ENCODE data around the gene PGBD2. TPM values are rescaled to one million over a fixed set of nuclear protein-coding genes. Genes with fewer than 3 reads are reported as not detected.

PGBD2 gene
- total and polyA plus RNA-seq, 9 of the 15 experiments (the other 6 are each of a cell fraction or from before 2014, with no cell fraction given), result 11.9 to 21.8 (median 14.7) TPM

GRCh38 chr1:248871837-248872401 lies 34.1 kb upstream of the PGBD2 start (continued):
- TF ChIP-seq HMBOX1 (IDR thresholded peaks at IDR 0.05) (0 out of 2 replicates have a peak, but pooled peaks have one; percentile 13), ZNF140 (CRISPR knock-in tag; IDR thresholded peaks at IDR 0.05) (no peak), SRSF3 (IDR thresholded peaks at IDR 0.05; ENCODE audit: insufficient read depth, low read length) (no peak), BRD4 (IDR thresholded peaks at IDR 0.05) (peak; percentile 72), ZFX (CRISPR knock-in tag; IDR thresholded peaks at IDR 0.05) (peak; percentile 65), EHMT2 (IDR thresholded peaks at IDR 0.05) (no peak), CGGBP1 (CRISPR knock-in tag; IDR thresholded peaks at IDR 0.05) (no peak), RFX7 (CRISPR knock-in tag; IDR thresholded peaks at IDR 0.05) (peak; percentile 25; the same call in 1 of the 2 replicates), ILF3 (IDR thresholded peaks at IDR 0.05; ENCODE audit: borderline replicate concordance) (no peak), ZNF395 (CRISPR knock-in tag; IDR thresholded peaks at IDR 0.05) (peak; percentile 40; the same call in 1 of the 2 replicates), PHF21A (IDR thresholded peaks at IDR 0.05; ENCODE audit: borderline replicate concordance, low read depth) (no peak), ZNF589 (CRISPR knock-in tag; IDR thresholded peaks at IDR 0.05; ENCODE audit: low read depth) (peak; percentile 57; the same call in 1 of the 2 replicates), ZBTB9 (CRISPR knock-in tag; IDR thresholded peaks at IDR 0.05) (no peak; the same call in 1 of the 2 replicates), TOE1 (IDR thresholded peaks at IDR 0.05; ENCODE audit: borderline replicate concordance) (no peak), TOE1 (CRISPR knock-in tag; IDR thresholded peaks at IDR 0.05; ENCODE audit: borderline replicate concordance, low read depth) (no peak), DDX20 (tag; IDR thresholded peaks at IDR 0.05; ENCODE audit: low read depth) (peak; percentile 63; the same call in 1 of the 2 replicates), TAF9B (IDR thresholded peaks at IDR 0.05; ENCODE audit: partially characterized antibody) (no peak), KLF6 (CRISPR knock-in tag; IDR thresholded peaks at IDR 0.05; ENCODE audit: borderline replicate concordance) (no peak), ZNF586 (CRISPR knock-in tag; conservative IDR thresholded peaks at IDR 0.05) (no peak), SMAD3 (CRISPR knock-in tag; conservative IDR thresholded peaks at IDR 0.05) (no peak)
- TF ChIP-seq, protein P1, sequence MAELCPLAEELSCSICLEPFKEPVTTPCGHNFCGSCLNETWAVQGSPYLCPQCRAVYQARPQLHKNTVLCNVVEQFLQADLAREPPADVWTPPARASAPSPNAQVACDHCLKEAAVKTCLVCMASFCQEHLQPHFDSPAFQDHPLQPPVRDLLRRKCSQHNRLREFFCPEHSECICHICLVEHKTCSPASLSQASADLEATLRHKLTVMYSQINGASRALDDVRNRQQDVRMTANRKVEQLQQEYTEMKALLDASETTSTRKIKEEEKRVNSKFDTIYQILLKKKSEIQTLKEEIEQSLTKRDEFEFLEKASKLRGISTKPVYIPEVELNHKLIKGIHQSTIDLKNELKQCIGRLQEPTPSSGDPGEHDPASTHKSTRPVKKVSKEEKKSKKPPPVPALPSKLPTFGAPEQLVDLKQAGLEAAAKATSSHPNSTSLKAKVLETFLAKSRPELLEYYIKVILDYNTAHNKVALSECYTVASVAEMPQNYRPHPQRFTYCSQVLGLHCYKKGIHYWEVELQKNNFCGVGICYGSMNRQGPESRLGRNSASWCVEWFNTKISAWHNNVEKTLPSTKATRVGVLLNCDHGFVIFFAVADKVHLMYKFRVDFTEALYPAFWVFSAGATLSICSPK (IDR thresholded peaks at IDR 0.05; ENCODE audit: borderline replicate concordance), result 0 out of 2 replicates have a peak, but pooled peaks have one; percentile 44
- TF ChIP-seq, protein P2, sequence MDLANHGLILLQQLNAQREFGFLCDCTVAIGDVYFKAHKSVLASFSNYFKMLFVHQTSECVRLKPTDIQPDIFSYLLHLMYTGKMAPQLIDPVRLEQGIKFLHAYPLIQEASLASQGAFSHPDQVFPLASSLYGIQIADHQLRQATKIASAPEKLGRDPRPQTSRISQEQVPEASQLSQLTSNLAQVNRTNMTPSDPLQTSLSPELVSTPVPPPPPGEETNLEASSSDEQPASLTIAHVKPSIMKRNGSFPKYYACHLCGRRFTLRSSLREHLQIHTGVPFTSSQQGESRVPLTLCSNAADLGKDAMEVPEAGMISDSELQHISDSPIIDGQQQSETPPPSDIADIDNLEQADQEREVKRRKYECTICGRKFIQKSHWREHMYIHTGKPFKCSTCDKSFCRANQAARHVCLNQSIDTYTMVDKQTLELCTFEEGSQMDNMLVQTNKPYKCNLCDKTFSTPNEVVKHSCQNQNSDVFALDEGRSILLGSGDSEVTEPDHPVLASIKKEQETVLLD (IDR thresholded peaks at IDR 0.05), result no peak
